ENCODE data around the gene CISH.

Gene CISH, protein sequence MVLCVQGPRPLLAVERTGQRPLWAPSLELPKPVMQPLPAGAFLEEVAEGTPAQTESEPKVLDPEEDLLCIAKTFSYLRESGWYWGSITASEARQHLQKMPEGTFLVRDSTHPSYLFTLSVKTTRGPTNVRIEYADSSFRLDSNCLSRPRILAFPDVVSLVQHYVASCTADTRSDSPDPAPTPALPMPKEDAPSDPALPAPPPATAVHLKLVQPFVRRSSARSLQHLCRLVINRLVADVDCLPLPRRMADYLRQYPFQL

DNA sequence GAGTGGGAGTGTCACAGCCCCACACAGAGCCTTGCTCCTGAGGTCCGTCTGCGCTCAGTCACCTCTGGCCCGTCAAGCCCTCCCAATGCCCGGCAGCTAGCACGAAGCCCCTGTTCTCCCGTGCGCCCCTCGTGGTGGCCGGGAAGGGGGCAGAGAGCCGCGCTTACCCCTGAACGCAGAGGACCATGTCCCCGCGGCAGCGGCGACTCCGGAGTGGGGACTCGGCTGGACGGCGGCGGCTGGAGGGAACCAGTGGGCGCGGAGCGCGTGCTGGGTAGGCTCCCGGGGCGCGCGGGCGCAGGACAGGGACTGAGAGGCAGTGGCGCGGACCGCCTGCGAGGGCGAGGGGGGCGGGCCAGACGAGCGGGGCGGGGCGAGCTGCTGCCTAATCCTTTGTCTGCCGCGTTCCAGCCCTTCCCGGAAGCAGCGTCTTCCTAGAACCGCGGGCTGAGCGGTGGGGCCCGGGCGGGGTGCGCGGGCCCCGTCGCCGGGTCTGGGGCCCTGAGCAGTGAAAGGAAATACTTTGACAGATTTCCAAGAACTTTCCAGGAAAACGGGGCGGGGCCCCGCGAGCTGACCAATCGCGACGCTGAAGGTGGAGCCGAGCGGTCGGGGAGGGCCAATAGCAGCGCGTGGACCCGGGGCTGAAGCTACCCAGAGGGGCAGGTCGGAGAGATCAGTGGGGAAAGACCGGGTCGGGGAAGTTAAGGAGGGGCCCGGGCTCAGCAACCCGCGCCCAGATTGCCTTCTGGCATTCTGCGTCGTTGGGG, at the start of gene CISH:
Gene CISH, minus strand, starts transcription at position 311 of the 770 bp plus-strand sequence. Its CDS starts 124 bp downstream, at position 187.
- DNase-seq (ENCODE audit: low spot score), result peak; percentile 88

DNA sequence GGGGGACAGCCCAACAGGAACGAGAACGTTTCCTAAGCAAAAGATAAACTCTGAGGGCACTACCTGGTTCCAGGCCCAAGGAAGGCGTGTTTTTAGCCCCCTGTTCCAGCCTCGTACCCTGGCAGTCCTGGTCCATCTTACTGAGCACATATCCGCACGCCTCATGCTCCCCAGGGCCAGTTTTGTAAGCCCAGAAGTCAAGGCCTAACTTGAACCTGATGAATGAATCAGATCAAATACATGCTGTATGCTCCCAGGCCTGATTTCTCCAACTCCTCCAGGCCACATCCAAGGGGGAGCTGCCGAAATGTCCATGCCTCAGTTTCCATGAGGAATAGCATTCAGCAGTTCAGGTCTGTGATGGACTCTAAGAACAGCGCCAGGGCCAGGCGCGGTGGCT, 48.8 kb upstream of the CISH start:
- DNase-seq (ENCODE audit: low spot score), result no peak

DNA sequence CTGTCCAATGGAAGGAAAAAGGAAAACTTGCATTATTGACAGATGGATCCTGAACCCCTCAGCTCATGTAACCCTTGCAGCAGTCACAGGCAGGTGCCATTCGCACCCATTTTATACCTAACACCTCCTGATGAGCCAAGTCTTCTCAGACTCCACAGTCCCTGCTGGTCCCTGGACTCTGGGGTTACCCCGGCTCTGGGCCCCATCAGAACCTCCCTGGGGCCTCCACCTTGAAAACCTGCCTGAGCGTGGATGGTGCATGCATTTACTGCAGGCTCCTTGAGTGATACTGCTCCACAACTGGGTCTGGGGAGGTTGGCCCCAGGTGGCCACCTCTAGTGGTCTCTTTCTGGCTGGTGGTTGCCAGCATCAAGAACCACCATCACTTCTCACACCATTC, 47.3 kb upstream of the CISH start:
- DNase-seq (ENCODE audit: low spot score), result no peak

DNA sequence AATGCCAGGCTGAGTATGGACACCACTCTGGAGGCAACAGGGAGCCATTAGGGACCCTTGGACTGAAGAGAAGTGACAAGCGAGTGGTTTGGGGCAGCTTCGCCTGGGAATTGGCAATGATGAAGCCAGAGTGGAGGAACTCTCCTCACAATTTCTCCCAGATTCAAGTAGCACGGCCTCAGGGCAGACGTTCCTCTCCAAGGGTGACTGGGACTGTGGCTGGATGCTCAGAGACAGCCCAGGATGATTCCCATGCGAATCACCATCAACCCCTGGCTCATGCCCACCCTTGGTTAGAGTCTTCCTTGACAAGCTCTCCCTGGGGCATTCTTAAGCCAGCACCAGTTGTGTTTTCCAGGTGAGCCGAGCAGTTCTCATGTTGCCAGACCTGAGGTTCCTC, 46.8 kb upstream of the CISH start:
- no peak for DNase-seq (ENCODE audit: low spot score)

DNA sequence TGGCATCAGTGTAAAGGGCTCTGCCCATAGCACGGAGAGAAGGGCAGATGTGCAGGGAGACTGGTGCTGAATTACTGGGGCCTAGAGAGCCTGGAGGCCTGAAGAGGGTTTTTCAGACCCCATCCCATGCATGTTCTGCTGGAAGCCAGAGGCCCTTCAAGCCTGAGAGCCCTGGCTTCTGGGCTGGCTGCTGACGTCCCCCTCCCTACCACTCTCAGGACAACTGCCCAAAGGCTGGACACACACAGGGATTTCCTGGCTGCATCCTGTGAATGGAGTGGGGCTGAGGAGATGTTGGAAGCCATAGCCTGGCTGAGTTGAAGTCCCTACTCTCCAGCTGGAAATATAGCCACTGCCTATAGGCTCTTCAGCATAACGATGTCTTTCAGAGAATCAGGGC, 46.2 kb upstream of the CISH start:
- DNase-seq (ENCODE audit: low spot score), result no peak

DNA sequence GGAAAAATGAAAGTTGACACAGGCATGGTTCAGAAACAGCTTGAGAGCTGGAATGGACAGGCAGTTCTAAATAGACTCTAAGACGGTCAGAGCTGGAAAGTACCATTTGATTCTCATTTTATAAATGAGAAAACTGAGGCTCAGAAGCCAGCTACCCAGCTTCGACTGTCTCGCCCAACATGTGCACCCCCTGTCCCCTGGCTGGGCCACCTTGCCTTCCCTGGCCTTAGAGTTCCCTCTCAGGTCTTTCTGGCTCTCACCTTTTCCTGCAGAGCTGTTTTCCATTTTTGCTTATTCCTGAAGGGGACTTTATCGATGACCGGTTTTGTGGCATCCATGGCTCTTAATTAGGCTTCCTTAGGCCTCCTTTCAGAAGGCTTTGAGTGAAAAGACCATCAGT, 45.8 kb upstream of the CISH start:
- no peak for DNase-seq (ENCODE audit: low spot score)

DNA sequence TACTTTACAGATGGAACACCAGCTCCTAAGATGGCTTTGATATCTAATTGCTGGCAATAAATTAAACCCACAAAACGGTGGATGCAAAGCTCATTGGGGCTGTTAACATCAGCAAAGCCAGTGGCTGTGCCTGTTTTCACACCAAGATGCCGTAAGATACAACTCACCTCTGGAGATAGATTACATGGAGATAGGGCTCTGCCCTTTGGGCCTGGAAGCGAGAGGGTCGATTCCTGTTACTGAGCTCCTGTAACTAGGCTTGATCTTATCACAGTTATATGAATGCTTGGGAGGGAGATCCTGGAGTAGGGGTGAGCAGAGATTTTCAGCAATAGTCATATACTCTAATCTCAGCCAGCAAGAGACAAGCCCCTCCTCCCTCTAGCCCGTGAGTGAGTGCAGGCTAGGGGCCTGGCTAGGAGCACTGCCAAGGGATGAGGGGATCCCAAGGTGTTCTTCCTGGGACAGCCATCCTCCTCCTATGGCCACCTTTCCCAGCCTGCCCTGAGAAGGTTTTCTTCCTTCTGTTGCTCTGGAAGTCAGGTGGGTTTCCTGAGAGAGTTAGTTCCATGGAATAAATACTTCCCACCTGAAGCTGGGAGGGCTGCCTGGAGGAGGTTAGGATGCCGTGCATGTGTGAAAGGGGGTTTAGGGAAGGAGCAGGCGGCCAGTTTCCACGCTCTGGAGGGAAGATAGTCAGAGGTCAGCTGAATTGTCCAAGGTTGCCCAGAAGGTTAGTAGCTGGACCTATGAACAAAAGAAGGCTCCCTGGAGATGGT, 45.0 kb upstream of the CISH start:
- no peak for DNase-seq (ENCODE audit: low spot score)

DNA sequence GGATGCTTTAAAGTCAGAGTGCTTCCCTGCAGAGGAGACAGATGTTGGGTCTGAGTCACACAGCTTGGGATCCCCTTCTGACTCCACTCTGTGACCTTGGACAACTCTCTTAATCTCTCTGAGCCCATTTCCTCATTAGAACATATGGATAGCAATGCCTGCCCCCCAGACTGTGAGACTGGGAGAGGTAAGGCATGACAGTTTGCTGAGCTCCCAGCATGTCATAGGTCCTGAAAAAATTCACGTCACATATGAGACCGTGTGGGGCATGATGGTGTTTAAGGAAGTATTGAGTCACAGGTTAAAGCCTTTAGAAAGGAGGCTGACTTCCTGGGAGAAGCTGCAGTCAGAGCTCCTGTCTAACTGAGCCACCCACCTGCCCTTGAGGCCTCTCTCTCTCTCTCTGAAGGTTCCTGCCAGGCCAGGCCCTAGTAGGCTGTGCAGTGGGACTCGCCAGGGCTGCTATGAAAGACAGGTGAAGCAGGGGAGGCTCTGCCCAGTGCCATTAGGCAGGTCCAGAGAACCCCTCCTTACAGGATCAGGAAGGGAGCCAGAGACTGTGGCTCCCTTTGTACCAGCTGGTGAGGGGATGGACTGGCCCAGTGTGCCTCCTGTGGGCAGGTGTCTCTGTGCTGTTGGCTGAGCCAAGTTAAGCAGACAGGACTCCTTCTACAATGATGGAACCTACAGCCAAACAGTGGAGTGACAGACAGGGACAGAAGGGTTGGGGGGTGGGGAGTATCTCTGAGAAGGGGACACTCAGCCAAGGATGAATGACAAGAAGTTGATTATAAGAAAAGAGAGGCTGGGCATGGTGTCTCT, 43.6 kb upstream of the CISH start:
- no peak for DNase-seq (ENCODE audit: low spot score)

DNA sequence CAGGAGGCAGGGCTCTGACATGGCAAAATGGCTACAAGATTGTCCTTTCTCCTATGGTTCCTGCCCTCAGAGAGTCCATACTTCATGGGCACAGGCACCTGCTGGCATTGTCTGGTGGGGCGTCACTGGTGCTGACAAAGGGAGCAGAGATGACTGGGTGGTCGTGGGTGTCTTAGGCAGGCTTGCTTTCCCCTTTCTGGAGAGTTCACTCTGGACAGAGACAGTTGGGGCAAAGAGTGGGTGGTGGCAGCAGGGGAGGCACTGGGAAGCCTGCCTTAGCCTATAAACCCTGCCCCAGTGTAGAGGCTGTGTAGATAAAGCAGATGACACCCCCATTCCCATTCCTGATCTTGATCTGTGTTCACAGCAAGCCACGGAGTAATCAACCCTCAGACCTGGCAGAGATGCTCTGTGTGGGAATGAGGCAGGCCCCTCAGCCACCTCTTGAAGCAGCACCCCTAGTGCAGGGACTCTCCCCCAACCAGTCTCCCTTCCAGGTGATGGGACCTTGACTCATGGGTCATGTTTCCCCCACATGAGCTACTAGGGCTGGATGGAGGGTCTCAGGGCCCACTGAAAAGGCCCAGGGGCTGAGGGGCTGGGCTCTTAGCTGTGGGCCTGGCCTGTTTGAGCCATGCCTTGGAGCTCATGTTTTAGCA, 42.5 kb upstream of the CISH start:
- no peak for DNase-seq (ENCODE audit: low spot score)

DNA sequence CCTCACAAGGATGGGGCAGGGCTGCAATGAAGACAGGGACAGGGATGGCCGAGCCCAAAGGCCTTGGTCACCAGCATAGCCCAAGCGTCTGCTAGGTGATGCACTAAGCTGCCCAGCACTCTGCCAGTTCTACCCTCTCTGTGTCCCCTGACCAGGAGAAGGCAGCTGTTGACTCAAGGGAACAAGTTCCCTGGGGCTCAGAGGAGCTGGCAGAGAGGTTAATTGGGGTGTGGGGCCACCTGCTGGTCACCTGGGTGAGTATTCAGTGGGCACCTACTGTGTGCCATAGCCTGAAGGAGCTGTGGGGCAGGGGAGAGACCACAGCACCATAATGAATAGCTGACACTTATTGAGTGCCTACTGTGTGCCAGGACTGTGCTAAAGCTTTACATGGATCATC, 41.1 kb upstream of the CISH start:
- peak; percentile 57 for DNase-seq (ENCODE audit: low spot score)

DNA sequence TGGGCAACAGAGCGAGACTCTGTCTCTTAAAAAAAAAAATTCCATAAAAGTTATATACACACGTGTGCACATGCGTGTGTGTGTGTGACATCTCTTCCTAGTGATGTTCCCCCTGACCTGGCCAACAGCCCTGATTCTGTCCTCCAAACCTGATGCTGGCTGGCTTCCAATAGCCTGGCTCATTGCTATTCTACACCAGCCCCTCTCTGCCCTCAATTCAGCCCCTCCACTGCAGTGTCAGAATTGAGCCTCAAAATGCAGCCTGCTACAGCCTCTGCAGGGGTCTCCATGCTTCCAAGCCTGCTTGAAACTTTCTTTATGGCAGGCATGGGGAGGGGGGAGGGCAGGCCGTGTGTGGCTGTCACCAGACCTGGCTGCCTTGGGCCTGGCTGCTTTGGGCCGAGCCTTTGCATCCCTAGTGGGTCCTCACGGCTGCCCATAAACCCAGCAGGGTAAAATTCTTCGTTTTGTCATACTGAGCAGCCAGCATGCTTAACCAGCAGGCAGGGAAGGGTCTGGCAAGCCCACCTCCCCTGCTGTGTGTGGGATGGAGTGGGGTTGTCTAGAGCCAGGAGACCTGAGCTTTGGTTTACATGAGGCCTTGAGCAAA, 40.5 kb upstream of the CISH start:
- DNase-seq (ENCODE audit: low spot score), result no peak

DNA sequence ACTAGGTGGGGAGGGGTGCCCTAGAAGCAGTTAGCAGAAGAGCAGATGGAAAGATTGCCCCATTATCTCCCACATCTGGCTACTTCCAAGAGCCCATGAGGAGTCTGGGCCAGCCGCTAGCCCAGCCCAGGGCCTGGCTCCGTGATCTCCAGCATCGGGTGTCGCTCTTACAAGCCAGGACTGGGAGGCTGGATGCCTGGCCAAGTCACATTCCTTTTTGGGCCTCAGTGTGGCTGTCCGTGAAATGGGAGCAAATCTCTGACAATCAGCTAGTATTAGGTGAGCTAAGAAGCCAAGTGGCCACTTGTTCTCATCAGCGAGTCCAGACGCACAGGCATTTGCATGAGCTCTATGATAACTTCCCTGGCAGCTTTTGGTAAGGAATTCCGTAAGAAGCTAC, 39.9 kb upstream of the CISH start:
- no peak for DNase-seq (ENCODE audit: low spot score)

DNA sequence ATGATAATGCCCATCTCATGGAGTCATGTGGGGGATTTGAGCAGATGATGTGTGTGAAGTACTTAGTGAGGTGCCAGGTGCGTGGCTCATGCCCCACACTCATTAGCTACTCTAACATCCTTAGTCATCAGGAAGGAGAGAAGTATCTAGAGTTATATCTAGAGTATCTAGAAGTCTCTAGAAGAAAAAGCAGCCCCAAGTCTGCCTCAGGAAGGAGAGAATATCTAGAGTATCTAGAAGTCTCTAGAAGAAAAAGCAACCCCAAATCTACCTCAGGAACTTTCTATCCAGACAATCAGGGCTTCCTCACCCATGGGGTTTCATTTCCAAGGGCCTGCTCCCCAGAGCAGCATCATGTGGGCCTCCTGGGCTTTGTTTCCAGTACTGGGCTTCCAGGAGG, 38.4 kb upstream of the CISH start:
- DNase-seq (ENCODE audit: low spot score), result no peak

DNA sequence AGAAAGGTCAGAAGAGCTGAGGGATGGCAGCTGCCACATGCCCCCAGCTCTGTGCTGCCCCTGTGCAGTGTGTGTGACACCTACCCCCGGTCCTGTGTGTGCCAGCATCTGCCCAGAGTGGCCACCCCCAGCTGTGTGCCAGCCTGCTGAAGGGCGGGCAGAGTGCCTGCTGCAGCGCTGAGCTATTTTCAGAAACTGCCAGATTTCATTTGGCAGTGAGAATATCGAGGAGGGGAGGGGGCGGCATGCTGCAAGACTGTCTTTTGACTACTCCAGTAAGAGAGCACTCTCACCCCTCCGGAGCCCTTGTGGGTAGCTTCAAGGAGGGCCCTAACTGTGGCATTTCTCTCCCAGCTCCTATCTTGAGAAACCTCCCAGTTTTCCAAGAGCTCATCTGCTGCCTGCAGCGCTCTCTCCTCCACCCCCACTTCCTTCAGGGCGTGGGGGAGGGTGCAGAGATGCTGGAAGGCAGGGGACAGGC, 37.9 kb upstream of the CISH start:
- DNase-seq (ENCODE audit: low spot score), result no peak

DNA sequence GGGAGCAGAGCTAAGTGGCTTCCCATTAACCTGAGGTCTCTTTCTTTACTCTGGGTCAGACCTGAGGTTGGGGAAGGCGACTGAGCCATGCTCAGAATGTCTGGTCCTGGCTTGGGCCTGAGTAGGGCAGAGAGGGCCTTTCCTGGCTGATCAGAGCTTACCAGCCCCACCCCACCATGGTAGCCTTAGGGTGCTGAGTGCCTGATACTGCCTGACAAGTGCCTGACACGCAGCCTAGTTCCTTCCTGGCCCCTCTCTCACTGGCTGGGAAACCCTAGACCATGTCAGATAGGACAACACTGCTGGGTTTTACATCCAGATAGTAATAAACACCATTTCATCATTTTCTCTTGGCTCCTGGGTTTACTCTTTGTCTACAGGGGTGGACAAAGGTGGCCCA, 37.4 kb upstream of the CISH start:
- no peak for DNase-seq (ENCODE audit: low spot score)

DNA sequence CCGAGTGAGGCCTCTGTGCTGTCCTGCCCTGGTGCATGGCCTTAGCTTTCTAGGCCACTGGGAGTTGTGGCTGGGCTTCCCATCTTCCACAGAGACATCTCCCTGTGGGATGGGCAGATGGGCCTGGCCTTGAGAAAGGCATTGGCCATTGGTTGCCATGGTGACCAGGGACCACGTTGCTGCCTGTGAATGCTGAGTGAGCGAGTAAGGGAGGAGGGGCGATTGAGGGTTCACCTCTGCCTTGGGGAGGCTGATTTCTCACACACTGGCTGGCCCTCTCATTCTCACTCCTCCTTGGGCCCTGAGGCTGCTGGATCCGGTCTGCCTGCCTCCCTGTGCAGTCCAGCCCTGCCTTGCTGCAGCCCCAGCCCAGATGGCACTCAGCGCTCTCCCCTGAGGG, 36.7 kb upstream of the CISH start:
- no peak for DNase-seq (ENCODE audit: low spot score)

DNA sequence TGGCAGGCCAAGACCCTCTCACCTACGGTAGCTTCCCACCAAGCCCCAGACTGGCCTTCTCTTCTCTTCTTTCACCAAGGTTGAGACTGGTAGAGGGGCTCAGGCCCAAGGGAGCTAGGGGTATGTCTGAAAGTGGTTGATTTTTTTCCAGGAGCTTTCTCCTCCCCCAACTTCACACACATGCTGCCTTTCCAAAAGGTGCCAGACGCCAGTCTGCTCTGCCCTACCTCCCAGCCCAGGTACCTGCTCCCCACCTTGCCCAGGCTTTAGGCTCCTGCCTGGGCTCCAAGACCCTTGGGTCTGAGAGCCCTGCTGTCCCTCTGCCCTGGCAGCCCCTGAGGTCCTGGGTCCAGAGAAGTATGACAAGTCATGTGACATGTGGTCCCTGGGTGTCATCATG, 33.8 kb upstream of the CISH start:
- DNase-seq (ENCODE audit: low spot score), result no peak

DNA sequence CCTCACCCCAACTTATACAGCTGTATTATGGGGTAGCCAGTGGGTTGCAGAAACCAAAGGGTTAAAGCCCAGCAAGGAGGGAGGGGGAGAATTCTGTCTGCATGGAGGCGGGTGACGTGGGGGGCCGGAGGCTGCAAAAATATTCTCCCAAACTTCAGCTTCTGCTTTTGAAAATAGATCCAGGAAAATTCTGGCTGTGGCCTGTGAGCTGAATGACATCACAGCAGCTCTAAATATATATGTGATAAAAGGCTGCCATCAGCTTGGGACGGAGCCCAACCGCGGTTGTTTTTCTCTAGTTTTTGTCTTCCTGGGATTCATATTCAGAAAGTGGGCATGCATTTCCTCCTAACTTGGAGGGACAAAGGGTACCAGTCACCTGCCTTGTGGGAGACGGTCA, 33.0 kb upstream of the CISH start:
- no peak for DNase-seq (ENCODE audit: low spot score)

DNA sequence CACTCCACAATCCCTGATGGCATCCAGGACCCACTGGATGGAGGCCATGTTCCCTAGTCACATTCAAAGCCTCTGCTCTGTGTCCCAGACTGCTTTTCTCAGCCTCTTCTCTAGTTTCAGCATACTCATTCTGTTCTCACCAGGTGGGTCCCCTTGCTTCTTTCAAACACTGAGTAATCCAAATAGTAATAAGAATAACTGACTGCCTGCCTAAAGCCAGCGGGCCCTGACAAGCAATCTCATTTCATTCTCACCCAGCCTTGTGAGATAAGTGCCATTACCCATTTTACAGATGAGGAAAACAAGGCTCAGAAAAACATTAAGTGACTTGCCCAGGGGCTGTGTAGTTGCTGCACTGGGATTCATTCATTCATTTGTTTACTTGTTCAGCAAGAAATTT, 30.8 kb upstream of the CISH start:
- no peak for DNase-seq (ENCODE audit: low spot score)

DNA sequence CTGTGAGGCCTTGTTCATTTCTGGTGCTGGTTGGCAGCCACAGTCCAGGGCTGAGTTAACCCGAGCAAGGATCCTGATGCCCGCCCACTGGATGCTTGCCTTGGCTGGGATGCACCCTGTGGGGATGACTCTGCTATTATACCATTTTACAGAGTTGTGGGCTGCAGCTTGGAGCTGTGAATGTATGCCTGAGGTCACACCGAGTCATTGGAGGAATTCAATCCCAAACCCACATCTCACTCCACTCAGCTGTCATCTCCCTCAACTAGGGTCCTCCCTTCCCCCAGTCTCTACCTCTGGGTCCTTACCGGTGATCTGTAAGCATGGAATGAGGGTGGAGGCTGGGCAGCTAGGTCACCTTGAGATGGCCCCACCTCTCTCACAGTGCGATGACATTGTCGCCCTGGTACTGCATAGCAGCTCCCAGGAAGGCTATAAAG, 27.5 kb upstream of the CISH start:
- DNase-seq (ENCODE audit: low spot score), result peak; percentile 66

DNA sequence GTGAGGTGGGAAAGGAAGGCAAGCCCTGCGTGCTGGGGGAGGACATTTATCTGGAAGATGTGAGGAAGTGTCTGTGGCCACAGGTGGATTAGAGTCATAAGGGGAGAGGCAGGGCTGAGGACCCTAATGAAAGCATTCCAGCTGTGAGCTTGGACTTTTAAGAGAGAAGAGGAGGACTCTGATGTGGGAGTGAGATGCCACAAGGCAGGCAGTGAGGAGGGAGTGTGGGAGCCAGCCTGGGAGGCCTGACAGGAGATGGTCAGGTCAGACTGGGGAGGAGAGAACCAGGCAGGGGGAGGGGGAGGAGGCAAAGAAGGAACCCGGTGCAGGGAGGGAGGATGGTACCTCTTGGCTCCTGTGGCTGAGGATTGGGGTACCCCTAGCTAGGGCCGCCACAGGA, 26.4 kb upstream of the CISH start:
- DNase-seq (ENCODE audit: low spot score), result no peak
